Endodermal cell (in vitro differentiated cells): ENCODE data around the gene DLG2. TPM values are rescaled to one million over a fixed set of nuclear protein-coding genes. Genes with fewer than 3 reads are reported as not detected.
A peak's percentile ranks its signal among the peaks of the same experiment; 100 is the strongest.

Source experiments
- DNase-seq: peaks from one replicate; pipeline ENCODE4 v3.0.0-alpha.2; 2017
- H3K27ac ChIP-seq: 2 replicates; pipeline ENCODE4 v1.5.1; 2013; ENCODE audit warnings: mild to moderate bottlenecking, low read depth, low read length, moderate library complexity
- H3K27me3 ChIP-seq: 2 replicates; pipeline ENCODE4 v1.6.1; 2013; ENCODE audit warnings: mild to moderate bottlenecking, low read length, moderate library complexity; ENCODE audit not compliant: insufficient read depth, control insufficient read depth, poor library complexity, severe bottlenecking
- H3K36me3 ChIP-seq: 2 replicates; pipeline ENCODE4 v1.7.0; 2013; ENCODE audit warnings: mild to moderate bottlenecking, low read length, moderate library complexity; ENCODE audit not compliant: control insufficient read depth, insufficient read depth
- H3K4me1 ChIP-seq: one replicate; pipeline ENCODE4 v1.7.0; 2013; ENCODE audit warnings: low read length; ENCODE audit not compliant: control insufficient read depth, insufficient read depth
- H3K4me3 ChIP-seq: 2 replicates; pipeline ENCODE4 v1.5.1; 2013; ENCODE audit warnings: mild to moderate bottlenecking, low read length, moderate library complexity
- H3K9ac ChIP-seq: 2 replicates; pipeline ENCODE4 v1.6.1; 2013; ENCODE audit warnings: mild to moderate bottlenecking, low read length, moderate library complexity; ENCODE audit not compliant: poor library complexity, severe bottlenecking; ENCODE audit errors: extremely low read depth
- H3K9me3 ChIP-seq: 2 replicates; pipeline ENCODE4 v1.6.1; 2013; ENCODE audit warnings: mild to moderate bottlenecking, low read length, moderate library complexity; ENCODE audit not compliant: control insufficient read depth
- H3K27ac Mint-ChIP-seq: 2 replicates; pipeline ENCODE4 v1.8.0; 2020; ENCODE audit warnings: mixed read lengths
- H3K27me3 Mint-ChIP-seq: 2 replicates; pipeline ENCODE4 v1.8.0; 2021; ENCODE audit warnings: mild to moderate bottlenecking, mixed read lengths; ENCODE audit not compliant: insufficient read depth
- H3K36me3 Mint-ChIP-seq: 2 replicates; pipeline ENCODE4 v1.8.0; 2020; ENCODE audit warnings: low read depth, mixed read lengths
- H3K4me1 Mint-ChIP-seq: 2 replicates; pipeline ENCODE4 v1.8.0; 2020; ENCODE audit warnings: mixed read lengths
- H3K4me3 Mint-ChIP-seq: 2 replicates; pipeline ENCODE4 v1.8.0; 2020; ENCODE audit warnings: mild to moderate bottlenecking, moderate library complexity, mixed read lengths
- H3K9me3 Mint-ChIP-seq: 2 replicates; pipeline ENCODE4 v1.8.0; 2020; ENCODE audit warnings: mild to moderate bottlenecking, mixed read lengths
- WGBS, 2 experiments: methylation state at CpG; one replicate each; pipeline versions ENCODE4 v1.1.5 to v1.1.7; 2013; ENCODE audit warnings: missing lambda C conversion rate in 2 of 2, mixed read lengths in 1 of 2; ENCODE audit not compliant: insufficient coverage in 1 of 2, insufficient read length in 1 of 2; 5-methylcytosine and 5-hydroxymethylcytosine counted together
- total RNA-seq, 2 donors: library from RNA; stranded (reverse); fragmentation: NEBNext Ultra II Directional in 1 of 2; extraction: Animal tissue kit (Norgen Biotek cat#: 25700) in 1 of 2; gene quantifications; 2 replicates in 1 of 2; 3 replicates in 1 of 2; pipeline ENCODE4 v1.2.1, GENCODE V29; 2021
- TF ChIP-seq, protein P1 (sequence below): fragments of 200-600 bp; sonication (generic); conservative IDR thresholded peaks from 2 replicates; pipeline ENCODE4 v1.5.0; 2021; ENCODE audit warnings: antibody characterized with exemption, mild to moderate bottlenecking

Gene DLG2
- total RNA-seq, 2 donors from 2014 or later, result 9.6 to 10.6 TPM

DNA sequence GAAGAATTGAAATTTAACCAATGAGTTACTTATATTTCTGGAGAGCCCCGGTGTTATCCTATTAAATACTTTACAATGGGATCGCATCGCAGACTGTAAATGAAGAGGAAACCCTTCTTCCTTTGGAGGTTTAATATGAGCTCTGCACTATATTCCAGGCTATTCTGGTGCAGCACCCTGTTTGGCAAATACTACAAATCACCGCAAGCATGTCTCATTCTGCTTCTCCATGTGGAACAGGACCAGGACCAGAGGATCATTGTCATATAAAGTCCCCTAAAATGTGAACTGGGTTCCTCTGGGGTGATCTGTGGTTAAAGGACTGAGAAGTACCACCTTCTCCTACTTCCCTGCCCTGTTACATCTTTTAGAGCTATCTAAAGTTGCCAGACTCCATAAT, 703.7 kb downstream of the DLG2 start:
- no peak overlapping the region for H3K4me3 Mint-ChIP-seq
- WGBS, 2 experiments, result 77 to 91% methylated on average over 3 to 4 of the region's 4 CpGs

DNA sequence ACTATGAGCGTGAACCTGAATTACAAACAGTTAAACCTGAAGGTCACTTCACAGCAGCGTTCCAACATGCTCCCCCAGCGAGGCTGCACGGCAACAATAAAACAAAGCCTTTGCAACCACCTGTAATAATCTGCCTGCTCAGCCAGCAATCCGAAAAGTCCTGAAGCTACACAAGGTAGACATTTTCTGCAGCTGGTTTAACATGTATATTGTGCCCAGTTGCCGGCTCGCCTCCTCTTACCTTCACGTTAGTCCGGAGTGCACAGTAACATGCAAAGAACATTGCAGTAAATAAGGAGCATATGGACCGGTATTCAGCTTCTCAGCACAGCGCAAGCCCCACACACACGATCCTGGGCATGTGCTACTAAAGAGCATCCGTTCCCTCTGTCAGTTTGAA, 704.3 kb downstream of the DLG2 start:
- H3K36me3 Mint-ChIP-seq, result no peaks in the 10 kb centered on the region
- Histone ChIP-seq H3K9ac (no peak overlapping the region), H3K27ac (no peak overlapping the region), H3K4me1 (peaks cover 10% of the 10 kb centered on the region), H3K27me3 (no peaks in the 10 kb centered on the region), H3K9me3 (no peaks in the 10 kb centered on the region), H3K36me3 (no peaks in the 10 kb centered on the region), H3K4me3 (peak overlapping the region; percentile 53)
- no peak overlapping the region for H3K27ac Mint-ChIP-seq
- TF ChIP-seq, protein P1, sequence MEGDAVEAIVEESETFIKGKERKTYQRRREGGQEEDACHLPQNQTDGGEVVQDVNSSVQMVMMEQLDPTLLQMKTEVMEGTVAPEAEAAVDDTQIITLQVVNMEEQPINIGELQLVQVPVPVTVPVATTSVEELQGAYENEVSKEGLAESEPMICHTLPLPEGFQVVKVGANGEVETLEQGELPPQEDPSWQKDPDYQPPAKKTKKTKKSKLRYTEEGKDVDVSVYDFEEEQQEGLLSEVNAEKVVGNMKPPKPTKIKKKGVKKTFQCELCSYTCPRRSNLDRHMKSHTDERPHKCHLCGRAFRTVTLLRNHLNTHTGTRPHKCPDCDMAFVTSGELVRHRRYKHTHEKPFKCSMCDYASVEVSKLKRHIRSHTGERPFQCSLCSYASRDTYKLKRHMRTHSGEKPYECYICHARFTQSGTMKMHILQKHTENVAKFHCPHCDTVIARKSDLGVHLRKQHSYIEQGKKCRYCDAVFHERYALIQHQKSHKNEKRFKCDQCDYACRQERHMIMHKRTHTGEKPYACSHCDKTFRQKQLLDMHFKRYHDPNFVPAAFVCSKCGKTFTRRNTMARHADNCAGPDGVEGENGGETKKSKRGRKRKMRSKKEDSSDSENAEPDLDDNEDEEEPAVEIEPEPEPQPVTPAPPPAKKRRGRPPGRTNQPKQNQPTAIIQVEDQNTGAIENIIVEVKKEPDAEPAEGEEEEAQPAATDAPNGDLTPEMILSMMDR, result no peak
- no peaks in the 10 kb centered on the region for H3K9me3 Mint-ChIP-seq
- H3K27me3 Mint-ChIP-seq, result no peaks in the 10 kb centered on the region
- peak overlapping the region; percentile 33 for H3K4me3 Mint-ChIP-seq
- DNase-seq, result peak; percentile 52
- 41 to 44% methylated on average over 12 to 13 of the region's 13 CpGs for WGBS, 2 experiments
- peaks cover 18% of the 10 kb centered on the region for H3K4me1 Mint-ChIP-seq

More for the DNA sequence above, 703.7 kb downstream of the DLG2 start:
- no peaks in the 10 kb centered on the region for H3K36me3 Mint-ChIP-seq
- H3K4me1 ChIP-seq, result peaks cover 10% of the 10 kb centered on the region
- H3K4me1 Mint-ChIP-seq, result peaks cover 18% of the 10 kb centered on the region
- H3K9me3 Mint-ChIP-seq, result no peaks in the 10 kb centered on the region
- TF ChIP-seq, protein P1, result no peak
- no peak overlapping the region for H3K9ac ChIP-seq
- H3K27me3 Mint-ChIP-seq, result no peaks in the 10 kb centered on the region
- DNase-seq, result no peak
- H3K27ac Mint-ChIP-seq, result no peak overlapping the region
- no peaks in the 10 kb centered on the region for H3K27me3 ChIP-seq
- H3K36me3 ChIP-seq, result no peaks in the 10 kb centered on the region
- no peak overlapping the region for H3K4me3 ChIP-seq
- no peaks in the 10 kb centered on the region for H3K9me3 ChIP-seq
- no peak overlapping the region for H3K27ac ChIP-seq

DNA sequence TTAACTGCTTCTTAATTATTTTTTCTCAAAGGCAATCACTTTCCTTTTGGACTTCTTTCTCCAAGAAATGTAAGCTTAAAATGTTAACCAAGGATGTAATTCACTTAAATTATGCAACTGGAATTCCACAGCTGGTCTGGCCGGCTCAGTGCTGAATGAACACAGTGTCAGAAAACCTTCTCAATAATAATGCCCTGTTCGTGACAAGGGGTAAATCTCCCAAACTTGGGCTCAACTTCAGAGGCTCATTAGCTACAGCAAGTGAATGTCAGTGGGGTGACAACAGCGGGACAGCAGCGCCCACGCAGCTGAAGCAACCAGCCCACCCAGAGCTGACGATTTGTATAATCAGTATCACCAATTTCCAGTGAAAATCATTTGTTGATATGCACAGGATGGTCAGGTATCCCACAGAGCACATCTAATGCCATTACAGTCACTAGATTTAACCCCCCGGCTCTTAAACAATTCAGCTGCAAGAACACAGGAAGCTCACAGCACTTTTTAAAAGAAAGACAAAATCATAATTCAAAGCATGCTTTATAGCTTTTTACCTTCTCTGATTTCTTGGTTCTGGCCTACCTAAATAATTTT, 704.8 kb downstream of the DLG2 start:
- Histone ChIP-seq H3K27ac (no peak overlapping the region), H3K27me3 (no peaks in the 10 kb centered on the region), H3K9me3 (no peaks in the 10 kb centered on the region), H3K4me3 (peak overlapping the region; percentile 53), H3K36me3 (no peaks in the 10 kb centered on the region), H3K4me1 (peaks cover 10% of the 10 kb centered on the region), H3K9ac (no peak overlapping the region)
- TF ChIP-seq, protein P1, result no peak
- Mint-ChIP-seq H3K27me3 (no peaks in the 10 kb centered on the region), H3K4me3 (peak overlapping the region; percentile 33), H3K27ac (peak overlapping the region; percentile 27), H3K9me3 (no peaks in the 10 kb centered on the region), H3K4me1 (peaks cover 18% of the 10 kb centered on the region), H3K36me3 (no peaks in the 10 kb centered on the region)
- peak; percentile 49 for DNase-seq
- WGBS, 2 experiments, result 10 to 30% methylated on average over 6 to 7 of the region's 7 CpGs
